GM19438 (cell line): ENCODE results near the gene CDC25B.
A peak's percentile ranks its signal among the peaks of the same experiment; 100 is the strongest.

Experiments
- ATAC-seq: cut with Tn5 transposase; IDR thresholded peaks from one replicate; pipeline ENCODE4 v1.9.1; 2021; ENCODE audit warnings: low read depth; ENCODE audit not compliant: unreplicated experiment

The CDC25B gene

DNA sequence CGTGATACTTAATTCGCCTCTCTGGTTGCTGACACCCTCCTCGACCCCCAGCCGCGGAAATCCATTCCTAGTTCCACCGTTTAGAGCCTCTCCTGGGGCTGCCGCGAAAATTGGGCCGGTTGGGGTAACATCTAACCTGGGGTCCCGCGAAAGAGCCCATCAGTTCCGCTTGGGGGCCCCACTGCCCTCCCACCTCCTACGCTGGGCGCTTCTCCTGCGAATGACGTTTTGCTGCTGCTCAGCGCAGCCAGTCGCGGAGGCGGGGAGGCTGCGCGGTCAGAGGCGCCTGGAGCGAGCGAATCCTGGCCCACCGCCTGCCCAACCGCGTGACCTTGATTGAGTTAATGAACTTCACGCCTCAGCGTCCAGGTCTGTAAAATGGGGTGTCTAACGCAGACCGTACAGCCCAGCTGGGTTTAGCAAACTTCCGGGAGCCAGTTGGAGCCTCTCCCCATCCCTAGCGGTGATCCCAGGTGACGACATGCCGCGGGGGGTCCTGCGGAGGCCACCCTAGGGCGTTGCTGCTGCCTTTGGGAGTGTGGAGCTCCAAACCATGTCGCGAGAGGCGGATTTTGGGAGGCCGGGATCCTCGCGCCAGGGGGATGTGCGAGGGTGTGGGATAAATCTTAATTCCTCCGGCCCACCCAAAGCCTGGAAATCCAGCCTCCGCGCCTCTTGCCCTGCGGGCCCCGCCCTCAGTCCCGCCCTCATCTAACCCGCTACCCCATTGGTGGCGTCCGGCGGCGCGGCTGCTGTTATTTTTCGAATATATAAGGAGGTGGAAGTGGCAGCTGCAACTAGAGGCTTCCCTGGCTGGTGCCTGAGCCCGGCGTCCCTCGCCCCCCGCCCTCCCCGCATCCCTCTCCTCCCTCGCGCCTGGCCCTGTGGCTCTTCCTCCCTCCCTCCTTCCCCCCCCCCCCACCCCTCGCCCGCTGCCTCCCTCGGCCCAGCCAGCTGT lies at the start of gene CDC25B:
Gene CDC25B, plus strand, starts transcription at position 800 of the 958 bp plus-strand sequence. CDS start 222 bp downstream, outside the sequence.
- peak; percentile 66 for ATAC-seq

DNA sequence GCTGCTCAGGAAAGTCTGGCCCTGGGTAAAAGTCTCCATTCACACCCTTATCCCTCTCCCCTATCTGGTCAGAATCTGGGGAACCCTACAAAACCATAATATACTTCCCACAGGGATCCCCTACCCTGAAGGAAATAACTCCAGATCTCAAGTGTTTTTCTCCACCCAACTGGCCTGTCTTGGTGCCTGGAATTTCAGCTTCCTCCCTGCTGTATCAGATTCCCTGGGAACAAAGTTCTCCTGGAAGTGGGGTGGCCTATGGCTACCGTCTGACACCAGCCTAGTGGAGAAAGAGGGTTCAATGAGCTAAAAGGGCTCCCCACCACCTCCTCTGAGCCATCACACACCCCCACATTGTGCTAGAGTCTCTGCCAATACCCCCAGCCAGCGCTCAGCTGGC lies 48.6 kb upstream of the CDC25B start:
- no peak for ATAC-seq

DNA sequence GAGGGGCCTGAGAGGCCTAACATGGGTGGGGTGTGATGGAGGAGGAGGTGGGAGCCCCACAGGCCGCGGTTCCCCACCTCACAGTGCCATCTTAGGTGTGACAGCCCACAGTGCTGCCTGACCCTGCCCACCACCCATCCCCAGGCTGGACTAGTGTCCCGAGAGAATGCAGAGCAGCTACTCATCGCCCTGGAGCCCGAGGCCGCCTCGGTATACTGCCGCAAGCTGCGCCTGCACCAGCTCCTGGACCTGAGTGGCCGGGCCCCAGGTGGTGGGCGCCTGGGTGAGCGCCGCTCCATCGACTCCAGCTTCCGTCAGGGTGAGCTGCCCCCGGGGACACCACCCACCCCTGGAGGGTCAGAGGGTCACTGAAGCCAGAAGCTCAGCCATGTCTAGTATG lies 48.0 kb upstream of the CDC25B start:
- no peak for ATAC-seq

DNA sequence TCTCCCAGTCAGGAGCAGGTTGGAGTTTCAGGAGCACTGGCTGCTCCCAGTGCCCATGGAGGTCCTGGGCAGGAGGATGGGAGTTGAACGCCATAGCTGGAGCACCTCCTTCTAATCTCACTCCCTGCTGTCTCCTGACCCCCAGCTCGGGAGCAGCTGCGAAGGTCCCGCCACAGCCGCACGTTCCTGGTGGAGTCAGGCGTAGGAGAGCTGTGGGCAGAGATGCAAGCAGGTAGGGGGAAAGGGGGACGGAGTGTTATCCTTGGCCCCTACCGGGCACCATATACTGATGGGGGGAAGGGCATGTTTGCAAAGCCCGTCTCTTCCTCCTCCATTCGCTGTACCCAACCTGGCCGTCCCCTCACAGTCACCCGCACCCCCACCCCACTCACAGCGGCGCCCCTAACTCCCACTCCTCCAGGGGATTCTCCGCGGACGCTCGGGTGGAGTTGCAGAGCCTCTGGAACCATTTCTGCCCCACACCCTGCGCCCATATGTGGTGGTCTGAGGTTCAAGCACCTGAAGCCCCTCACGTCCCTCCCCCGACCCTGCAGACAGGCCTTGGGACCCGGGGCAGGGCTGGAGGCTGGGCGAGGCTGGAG lies 46.9 kb upstream of the CDC25B start:
- ATAC-seq, result no peak

DNA sequence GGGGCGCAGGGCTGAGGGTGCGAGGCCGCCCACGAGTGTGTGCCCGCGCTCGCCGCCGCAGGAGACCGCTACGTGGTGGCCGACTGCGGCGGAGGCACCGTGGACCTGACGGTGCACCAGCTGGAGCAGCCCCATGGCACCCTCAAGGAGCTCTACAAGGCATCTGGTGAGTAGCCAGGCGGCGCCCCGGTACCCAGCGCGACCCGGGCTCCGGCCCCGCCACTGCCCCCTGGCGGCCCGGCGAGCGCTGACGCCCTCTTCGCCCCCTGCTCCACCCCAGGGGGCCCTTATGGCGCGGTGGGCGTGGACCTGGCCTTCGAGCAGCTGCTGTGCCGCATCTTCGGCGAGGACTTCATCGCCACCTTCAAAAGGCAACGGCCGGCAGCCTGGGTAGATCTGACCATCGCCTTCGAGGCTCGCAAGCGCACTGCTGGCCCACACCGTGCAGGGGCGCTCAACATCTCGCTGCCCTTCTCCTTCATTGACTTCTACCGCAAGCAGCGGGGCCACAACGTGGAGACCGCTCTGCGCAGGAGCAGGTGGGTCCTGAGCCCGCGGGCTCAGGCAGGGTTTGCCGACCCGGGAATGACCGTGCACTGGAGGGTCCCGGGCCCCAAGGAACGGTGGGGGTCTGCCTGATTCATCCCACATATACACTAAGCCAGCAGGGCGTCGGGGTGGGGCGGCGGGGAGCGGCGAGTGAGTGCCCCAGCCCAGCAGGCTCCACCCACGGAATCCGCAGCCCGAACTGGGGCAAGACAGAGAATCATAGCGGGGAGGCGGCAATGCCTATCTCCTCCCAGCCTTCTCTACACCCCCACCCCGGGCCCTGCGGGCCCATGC lies 46.2 kb upstream of the CDC25B start:
- no peak for ATAC-seq

DNA sequence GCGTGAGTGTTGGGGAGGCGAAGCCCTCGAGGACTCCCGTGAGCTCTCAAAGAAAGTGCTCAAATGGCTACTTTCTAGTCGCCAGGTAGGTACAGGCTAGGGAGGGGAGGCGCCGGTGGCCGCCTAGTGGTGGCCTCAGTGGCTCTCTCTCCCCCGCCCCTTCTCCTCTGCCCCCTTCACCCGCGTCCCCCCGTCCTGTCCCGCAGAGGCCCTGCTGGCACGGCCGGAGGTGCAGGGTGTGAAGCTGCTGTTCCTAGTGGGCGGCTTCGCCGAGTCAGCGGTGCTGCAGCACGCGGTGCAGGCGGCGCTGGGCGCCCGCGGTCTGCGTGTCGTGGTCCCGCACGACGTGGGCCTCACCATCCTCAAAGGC lies 44.8 kb upstream of the CDC25B start:
- no peak for ATAC-seq

DNA sequence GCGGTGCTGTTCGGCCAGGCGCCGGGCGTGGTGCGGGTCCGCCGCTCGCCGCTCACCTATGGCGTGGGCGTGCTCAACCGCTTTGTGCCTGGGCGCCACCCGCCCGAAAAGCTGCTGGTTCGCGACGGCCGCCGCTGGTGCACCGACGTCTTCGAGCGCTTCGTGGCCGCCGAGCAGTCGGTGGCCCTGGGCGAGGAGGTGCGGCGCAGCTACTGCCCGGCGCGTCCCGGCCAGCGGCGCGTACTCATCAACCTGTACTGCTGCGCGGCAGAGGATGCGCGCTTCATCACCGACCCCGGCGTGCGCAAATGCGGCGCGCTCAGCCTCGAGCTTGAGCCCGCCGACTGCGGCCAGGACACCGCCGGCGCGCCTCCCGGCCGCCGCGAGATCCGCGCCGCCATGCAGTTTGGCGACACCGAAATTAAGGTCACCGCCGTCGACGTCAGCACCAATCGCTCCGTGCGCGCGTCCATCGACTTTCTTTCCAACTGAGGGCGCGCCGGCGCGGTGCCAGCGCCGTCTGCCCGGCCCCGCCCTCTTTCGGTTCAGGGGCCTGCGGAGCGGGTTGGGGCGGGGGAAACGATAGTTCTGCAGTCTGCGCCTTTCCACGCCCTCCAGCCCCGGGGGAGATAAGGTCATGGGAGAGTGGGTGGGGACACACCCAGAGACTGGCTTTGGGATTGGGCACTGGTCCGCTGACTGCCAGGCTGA lies 44.3 kb upstream of the CDC25B start:
- no peak for ATAC-seq

DNA sequence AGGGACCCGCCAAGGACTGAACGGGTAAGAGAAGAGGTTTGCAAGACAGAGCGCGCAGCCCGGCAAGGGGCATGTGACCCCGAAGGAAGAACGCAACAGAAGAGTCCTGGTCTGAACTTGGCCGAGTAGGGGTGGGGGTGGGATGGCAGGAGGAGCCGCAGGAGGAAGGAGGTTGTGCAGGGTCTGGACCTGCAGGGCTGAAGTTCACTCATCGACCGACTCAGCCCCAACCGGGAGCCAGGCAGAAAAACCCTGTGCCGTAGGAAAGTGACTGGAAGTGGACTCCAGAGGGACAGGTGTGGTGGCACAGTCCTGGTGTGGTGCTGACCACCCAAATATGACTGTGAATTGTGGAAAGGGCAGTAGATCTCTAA lies 43.7 kb upstream of the CDC25B start:
- ATAC-seq, result no peak

DNA sequence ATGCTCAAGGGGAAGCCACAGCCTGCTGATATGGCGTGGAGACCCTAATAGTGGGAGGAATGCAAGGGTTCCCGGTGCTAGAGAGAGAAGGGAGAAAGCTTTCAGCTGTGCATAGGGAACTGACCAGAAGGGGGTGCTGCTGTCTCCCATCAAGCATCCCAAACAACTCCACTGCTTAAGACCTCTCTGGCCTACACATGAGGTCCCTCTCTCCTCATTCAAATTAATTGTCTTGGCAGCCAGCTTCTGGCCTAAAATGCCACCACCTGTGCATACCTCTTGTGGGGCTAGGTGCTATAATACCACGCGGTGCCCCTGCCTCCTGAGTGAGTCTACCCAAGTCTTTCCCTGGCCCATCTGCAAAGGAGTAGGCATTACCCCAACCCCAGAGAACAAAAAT lies 43.0 kb upstream of the CDC25B start:
- ATAC-seq, result no peak

DNA sequence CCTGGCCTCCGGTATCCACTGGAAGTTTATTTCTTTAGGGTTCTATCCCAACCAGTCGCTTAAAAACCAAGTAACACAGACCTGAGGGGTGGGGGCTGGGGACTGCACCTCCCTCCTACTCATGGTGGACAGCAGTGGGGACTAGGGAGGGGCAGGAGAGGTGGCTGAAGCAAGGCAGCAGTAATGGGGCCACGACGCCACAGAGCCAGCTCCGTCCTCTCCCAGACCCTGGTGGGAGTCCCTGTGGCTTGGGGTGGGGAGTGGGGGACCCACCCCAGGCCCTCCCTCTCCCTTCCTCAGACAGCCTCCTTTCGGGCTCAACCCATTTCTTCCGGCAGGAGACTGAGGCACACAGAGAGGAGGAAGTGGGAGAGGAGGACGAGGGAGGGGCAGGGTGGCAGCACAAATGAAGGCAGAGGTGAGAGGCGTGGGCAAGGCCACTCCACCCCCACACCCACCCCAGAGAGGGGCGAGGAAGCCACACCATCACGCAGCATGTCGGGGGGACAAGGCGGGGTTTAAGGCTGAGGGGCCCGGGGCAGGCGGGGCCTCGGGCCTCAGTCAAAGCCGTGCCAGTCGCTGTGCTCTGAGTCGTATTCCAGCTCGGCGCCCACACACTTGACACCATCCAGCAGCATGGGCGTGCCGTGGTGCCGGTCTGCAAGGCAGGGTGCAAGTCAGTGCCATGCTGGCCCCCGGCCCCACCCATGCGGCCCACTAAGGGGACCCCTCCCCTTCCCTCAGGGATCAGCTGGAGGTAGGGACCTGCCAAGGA lies 42.4 kb upstream of the CDC25B start:
- ATAC-seq, result no peak

DNA sequence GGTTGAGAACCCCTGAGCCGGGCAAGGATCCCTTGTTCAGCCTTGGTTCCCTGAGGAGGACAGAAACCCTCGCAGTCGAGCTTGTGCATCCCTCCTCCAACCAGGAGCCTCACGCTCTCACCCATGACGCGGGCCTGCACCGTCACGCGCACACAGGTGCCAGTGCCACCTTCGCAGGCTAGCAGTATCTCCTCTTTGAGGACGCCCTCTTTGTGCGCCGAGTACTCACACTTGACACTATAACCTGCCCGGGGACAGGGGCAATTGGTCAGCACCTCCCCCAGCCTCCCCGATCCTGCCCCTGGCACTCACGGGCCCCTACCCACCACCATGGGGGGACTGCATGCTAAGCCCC lies 41.9 kb upstream of the CDC25B start:
- ATAC-seq, result no peak

DNA sequence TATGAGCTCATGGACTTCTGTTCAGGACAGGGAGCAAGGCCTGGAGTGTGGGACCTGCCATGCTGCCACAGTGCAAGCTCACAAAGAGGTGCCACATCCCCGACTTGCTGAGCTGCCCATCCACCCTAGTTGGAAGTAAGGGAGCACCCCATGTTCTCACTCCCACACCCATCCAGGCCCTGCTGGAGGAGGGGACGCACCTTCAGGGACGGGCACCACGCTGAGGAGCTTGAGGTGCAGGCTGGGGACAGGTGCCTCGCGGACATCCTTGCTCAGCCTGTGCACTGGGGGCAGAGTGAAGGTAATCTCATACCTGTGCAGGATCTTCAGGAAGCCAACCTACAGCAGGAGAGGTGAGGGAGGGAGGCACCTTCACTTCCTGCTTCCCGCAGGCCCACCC lies 40.8 kb upstream of the CDC25B start:
- ATAC-seq, result no peak

DNA sequence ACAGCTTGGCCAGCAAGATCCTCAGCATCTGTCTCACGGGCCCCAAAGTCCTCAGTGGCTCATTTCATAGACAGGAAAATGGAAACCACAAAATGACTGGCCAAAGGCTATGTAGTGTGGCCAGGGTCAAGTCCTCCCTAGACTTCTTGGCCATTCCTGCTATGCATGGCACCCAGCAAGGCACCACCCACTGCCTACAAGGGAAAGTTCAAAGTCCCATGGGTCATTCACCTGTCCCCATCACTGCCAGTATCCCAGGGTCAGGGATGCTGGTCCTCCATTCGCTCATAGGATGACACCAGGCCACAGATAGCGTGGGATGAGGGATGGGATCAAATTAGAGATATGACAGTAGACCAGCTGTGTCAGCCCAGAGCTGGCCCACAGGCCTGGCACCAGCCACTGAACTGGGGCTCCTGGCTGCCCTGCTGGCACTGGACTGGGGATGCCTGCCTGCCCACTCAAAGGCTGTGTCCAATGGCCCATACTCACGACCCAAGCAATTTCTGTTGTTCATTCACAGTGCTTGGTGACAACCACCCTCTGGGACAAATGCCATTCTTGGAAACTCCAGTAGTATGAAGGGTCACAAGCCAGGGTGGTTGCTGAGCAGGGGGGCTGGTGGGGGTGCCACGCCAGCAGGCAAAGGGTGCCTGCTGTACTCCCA lies 40.2 kb upstream of the CDC25B start:
- ATAC-seq, result no peak

DNA sequence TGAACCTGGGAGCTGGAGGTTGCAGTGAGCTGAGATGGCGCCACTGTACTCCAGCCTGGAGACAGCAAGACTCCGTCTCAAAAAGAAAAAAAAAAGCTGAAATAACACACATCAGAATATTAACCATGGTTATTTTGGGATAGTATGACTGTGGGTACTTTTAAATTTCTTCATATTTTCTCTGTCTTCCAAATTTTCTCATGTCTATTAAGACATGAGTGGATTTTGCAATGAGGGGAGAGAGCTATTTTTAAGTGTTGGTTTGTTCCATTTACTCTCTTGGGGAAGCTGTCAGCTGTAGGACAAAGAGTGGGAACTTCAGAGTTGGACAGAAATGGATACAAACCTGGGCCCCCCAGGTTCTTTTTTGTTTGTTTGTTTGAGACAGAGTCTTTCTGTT lies 38.8 kb upstream of the CDC25B start:
- no peak for ATAC-seq

DNA sequence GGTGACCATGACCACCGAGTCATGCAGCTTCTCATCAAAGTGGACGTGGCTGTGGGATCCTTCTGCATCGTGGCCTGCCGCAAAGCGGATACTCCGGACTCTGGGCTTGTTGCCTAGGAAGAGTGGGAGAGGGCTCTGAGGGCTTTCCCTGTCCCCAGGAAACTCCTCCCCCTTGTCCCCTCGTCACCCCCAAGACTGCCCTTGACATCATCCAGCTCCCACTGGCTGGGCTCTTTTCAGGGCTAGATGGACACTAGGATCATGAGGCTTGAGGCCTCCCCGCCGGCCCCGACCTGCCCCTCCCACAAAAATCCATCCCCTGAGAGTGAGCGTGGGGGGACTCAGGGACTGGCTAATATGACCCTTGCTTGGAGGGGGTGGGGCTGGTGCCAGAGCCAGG lies 37.5 kb upstream of the CDC25B start:
- ATAC-seq, result no peak

DNA sequence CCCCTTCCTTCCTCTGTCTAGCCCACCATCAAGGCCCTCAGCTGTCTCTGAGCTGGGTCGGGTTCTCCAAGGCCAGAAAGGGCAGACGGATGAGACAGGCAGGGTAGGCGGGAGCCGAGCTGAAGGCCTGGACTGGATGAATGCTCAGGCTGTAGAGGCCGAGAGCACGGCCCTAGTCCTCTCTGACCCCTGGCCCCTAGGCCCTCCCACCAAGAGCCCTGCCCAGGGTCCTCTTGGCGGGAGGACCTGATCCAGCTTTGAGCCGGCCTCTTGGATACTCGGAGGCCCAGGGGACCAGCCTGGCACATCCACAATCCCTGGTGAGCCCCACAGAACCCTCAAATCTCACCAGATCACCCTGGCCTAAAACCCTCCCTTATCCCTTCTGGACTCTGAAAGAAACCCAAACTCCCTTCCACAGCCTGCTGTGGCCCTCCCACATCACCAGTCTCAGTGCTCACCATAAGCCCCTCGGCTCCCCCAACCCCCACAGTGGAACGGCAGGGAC lies 36.7 kb upstream of the CDC25B start:
- ATAC-seq, result no peak

DNA sequence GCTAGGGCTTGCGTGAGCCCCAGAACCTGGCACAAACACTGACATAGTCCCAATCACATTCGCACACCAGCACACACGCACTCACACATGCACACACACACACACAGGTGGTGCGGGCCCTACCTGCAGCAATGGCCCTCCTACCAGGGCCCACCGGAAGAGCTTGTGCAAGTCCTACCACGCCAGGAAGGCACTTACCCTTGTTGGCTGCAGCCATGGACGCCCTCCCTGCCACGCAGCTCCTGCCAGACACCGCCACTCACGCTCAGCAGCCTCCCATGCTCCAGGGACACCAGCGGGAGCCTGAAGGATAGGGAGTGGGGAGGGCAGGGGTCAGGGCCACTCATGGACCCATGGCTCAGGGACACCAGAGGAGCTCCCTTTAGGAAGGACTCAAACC lies 36.2 kb upstream of the CDC25B start:
- ATAC-seq, result no peak

DNA sequence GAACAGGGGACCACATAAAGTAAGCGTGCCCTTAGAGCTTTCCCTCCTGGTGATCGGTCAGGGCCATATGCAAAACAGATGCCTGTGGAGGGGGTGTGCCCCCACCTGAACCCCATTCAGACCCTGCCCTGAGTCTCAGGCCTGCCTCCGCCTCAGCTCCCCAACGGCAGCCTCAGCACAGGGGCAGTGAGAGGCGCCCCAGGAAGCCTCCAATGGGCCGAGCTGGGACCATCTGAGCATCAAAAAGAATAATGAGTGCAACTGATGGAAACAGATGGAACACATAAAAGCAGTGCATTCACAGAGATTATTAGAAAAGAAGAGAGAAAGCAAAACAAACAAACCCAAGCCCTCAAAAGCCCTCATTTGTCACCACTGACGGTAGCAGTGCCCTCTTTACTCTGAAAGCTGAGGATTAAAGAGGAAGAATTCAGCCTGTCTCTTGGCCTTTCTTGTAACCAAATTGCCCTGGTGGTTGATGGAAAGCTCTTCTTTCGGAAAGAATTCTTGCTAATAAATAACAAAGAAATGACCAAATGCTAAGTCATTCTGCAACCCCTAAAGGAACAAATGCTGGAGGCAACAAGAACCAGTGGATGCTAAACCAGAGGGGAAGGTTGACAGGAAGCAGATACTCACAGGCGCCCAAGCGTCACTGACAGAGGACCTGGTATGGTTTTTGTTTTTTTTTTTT lies 35.3 kb upstream of the CDC25B start:
- no peak for ATAC-seq
